ENCODE measurements around the gene RALY. TPM values are rescaled to one million over a fixed set of nuclear protein-coding genes. Genes with fewer than 3 reads are reported as not detected.
A peak's percentile ranks its signal among the peaks of the same experiment; 100 is the strongest.

RALY gene
- total RNA-seq, 1 experiment from 2014 or later = 298 TPM

DNA sequence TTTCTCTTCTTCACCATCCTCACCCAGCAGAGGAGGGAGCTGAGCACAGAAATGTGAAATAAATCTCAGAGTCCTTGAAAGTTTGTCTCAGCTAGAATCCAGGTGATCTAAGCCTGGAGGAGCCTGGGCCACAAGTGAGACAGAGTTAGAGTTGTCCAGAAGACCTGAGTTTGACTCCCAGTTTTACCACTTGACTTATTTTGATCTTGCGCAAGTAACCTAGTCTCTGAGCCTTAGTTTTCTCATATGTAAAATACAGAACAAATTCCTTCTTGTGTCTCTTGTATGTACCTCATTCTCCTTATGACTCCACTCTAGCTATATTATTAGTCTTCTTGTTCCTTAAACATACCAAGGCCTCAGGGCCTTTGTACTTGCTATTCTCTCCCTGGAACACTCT is 36.7 kb downstream of the RALY start:
- H3K27me3 Mint-ChIP-seq (ENCODE audit: insufficient read depth, unreplicated experiment) = no peaks in the 10 kb centered on the region
- H3K27ac Mint-ChIP-seq (ENCODE audit: unreplicated experiment) = no peak overlapping the region
- no peaks in the 10 kb centered on the region for H3K4me1 ChIP-seq
- H3K4me3 ChIP-seq (ENCODE audit: low read depth, low read length) = no peak overlapping the region
- H3K36me3 ChIP-seq (ENCODE audit: control insufficient read depth, insufficient read depth, low read length) = peaks cover 5% of the 10 kb centered on the region
- peaks cover 51% of the 10 kb centered on the region for H3K36me3 Mint-ChIP-seq (ENCODE audit: insufficient read depth, unreplicated experiment)
- no peaks in the 10 kb centered on the region for H3K9me3 ChIP-seq
- no peak for TF ChIP-seq CTCF (IDR thresholded peaks at IDR 0.05; ENCODE audit: insufficient read depth in 1 of 2, low read depth in 1 of 2, low read length in 1 of 2, severe bottlenecking in 1 of 2, unreplicated experiment in 1 of 2)
- no peaks in the 10 kb centered on the region for H3K9me3 Mint-ChIP-seq (ENCODE audit: unreplicated experiment)
- H3K4me3 Mint-ChIP-seq (ENCODE audit: unreplicated experiment) = no peak overlapping the region
- peak in 1 of 2 experiments; percentile 5 for DNase-seq
- intact Hi-C loops (cut with micrococcal nuclease; ENCODE audit: unreplicated experiment) = no loop called here
- no TSS peak for BruUV-seq (replicated peaks)
- CTCF ChIA-PET = no interaction called here
- H3K27me3 ChIP-seq (replicated peaks; ENCODE audit: control insufficient read depth, insufficient read depth, low read length) = no peaks in the 10 kb centered on the region
- POLR2A ChIA-PET = no interaction called here
- peaks cover 19% of the 10 kb centered on the region for H3K4me1 Mint-ChIP-seq (ENCODE audit: low read depth, unreplicated experiment)

DNA sequence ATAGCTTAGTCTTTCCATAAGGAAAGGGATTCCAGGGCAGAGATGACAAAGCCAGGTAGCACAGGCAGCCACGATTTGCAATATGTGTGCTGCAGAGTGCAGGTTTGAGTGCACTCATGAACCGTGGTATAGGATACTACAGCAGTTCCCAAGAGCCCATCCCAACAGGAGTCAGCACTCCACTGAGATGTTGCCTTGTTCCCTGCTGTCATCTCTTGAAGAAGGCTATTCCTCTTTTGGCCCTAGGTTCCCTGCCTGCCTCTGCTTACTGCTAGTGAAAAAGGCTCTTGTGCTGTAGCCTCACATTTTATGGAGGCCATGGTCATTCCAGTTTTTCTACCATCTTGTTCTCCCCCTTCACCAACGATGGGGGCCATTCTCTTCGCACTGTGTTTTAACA is 40.2 kb downstream of the RALY start:
- peaks cover 45% of the 10 kb centered on the region for H3K36me3 Mint-ChIP-seq (ENCODE audit: insufficient read depth, unreplicated experiment)
- BruUV-seq (replicated peaks) = no TSS peak
- Histone ChIP-seq H3K27me3 (replicated peaks; ENCODE audit: control insufficient read depth, insufficient read depth, low read length) (no peaks in the 10 kb centered on the region), H3K9me3 (no peaks in the 10 kb centered on the region), H3K36me3 (ENCODE audit: control insufficient read depth, insufficient read depth, low read length) (peaks cover 5% of the 10 kb centered on the region), H3K4me3 (ENCODE audit: low read depth, low read length) (no peak overlapping the region), H3K4me1 (peaks cover 10% of the 10 kb centered on the region; the same call in 1 of the 2 replicates)
- H3K9me3 Mint-ChIP-seq (ENCODE audit: unreplicated experiment) = no peaks in the 10 kb centered on the region
- H3K27ac Mint-ChIP-seq (ENCODE audit: unreplicated experiment) = no peak overlapping the region
- H3K4me3 Mint-ChIP-seq (ENCODE audit: unreplicated experiment) = no peak overlapping the region
- H3K4me1 Mint-ChIP-seq (ENCODE audit: low read depth, unreplicated experiment) = peaks cover 17% of the 10 kb centered on the region
- CTCF ChIA-PET = no interaction called here
- intact Hi-C loops (cut with micrococcal nuclease; ENCODE audit: unreplicated experiment) = no loop called here
- POLR2A ChIA-PET = no interaction called here
- no peak for TF ChIP-seq CTCF (IDR thresholded peaks at IDR 0.05; ENCODE audit: insufficient read depth in 1 of 2, low read depth in 1 of 2, low read length in 1 of 2, severe bottlenecking in 1 of 2, unreplicated experiment in 1 of 2)
- DNase-seq = peak in 1 of 2 experiments; percentile 29
- H3K27me3 Mint-ChIP-seq (ENCODE audit: insufficient read depth, unreplicated experiment) = no peaks in the 10 kb centered on the region

DNA sequence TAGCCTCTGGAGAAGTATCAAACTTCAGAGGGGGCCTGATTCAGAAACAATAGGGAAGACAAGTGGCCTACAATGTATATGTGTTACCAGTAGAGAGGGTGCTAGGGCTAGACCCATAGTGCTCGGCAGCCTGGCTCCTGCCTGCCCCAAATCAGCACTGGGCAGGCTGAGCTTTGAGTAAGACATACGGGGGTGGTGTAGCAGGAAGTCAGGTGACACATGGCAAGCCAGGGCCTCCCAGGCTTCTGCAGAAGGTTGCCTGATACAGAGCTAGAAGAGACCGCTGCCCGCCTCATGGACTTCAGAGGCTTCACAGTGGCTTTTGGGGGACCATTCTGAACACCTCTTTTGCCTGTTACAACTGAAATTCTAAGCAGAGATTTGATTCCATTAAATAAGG is 43.4 kb downstream of the RALY start:
- Mint-ChIP-seq H3K4me1 (ENCODE audit: low read depth, unreplicated experiment) (peaks cover 15% of the 10 kb centered on the region), H3K36me3 (ENCODE audit: insufficient read depth, unreplicated experiment) (peaks cover 39% of the 10 kb centered on the region), H3K4me3 (ENCODE audit: unreplicated experiment) (no peak overlapping the region), H3K27me3 (ENCODE audit: insufficient read depth, unreplicated experiment) (no peaks in the 10 kb centered on the region), H3K9me3 (ENCODE audit: unreplicated experiment) (no peaks in the 10 kb centered on the region), H3K27ac (ENCODE audit: unreplicated experiment) (no peak overlapping the region)
- Histone ChIP-seq H3K36me3 (ENCODE audit: control insufficient read depth, insufficient read depth, low read length) (peaks cover 4% of the 10 kb centered on the region; the same call in 1 of the 2 replicates), H3K4me1 (peaks cover 10% of the 10 kb centered on the region; the same call in 1 of the 2 replicates), H3K27me3 (replicated peaks; ENCODE audit: control insufficient read depth, insufficient read depth, low read length) (no peaks in the 10 kb centered on the region), H3K4me3 (ENCODE audit: low read depth, low read length) (no peak overlapping the region), H3K9me3 (no peaks in the 10 kb centered on the region)
- BruUV-seq (replicated peaks) = no TSS peak
- TF ChIP-seq CTCF (IDR thresholded peaks at IDR 0.05; ENCODE audit: insufficient read depth in 1 of 2, low read depth in 1 of 2, low read length in 1 of 2, severe bottlenecking in 1 of 2, unreplicated experiment in 1 of 2) = no peak
- DNase-seq = no peak
- ChIA-PET POLR2A (interaction anchor here (1.3 kb wide), 1 partner anchor 43 kb away, joined by 4 read pairs; the partner anchor contains the start of gene RALY), CTCF (interaction anchor here (1.4 kb wide), 2 partner anchors 15 to 32 kb away, joined by 4 read pairs; no protein-coding TSS in a partner anchor)
- intact Hi-C loops (cut with micrococcal nuclease; ENCODE audit: unreplicated experiment) = no loop called here

Measured in Caco-2 (cell line).